Activated T-cell treated with anti-CD3 and anti-CD28 coated beads for 24 hours (primary cell): ENCODE data around the gene PPM1D.
"Not testable (repeated sequence)": the region's sequence is repeated elsewhere in the genome, so short reads cannot be mapped to it uniquely, and the experiment has no call there.

Experiments used
- DNase-seq: peaks from one replicate; pipeline ENCODE4 v3.0.0-alpha.2; 2020; ENCODE audit warnings: low read depth

PPM1D gene

DNA sequence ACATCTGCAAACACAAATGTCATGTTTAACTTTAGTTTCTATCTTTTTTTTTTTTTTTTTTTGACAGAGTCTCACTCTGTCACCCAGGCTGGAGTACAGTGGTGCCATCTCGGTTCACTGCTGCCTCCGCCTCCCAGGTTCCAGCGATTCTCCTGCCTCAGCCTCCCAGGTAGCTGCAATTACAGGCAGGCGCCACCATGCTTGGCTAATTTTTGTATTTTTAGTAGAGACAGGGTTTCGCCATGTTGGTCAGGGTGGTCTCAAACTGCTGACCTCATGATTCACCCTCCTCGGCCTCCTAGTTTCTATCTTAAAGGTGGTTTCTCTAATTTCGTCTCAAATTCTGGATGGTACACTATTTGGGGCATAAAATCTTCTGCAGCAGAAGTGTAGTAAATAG, 5.8 kb upstream of the PPM1D start:
- DNase-seq, result not testable (repeated sequence)

DNA sequence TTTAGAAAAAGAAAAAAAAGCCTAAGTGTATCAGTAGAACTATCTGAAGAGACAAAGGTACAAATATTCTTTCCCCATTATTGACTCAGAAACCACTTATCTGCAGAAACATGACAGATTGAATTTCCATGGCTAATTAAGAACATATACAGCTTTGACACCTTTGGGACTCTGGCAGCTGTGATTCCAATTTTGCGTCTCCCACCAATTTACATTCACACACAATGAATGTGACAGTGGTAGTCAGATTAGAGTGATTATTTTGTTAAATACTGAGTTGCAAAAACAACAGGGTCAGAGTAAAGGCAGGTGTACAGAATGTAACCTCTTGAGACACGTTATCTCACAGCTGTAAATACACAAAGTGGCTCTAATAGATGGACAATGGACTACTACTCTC, 5.3 kb upstream of the PPM1D start:
- DNase-seq, result no peak

DNA sequence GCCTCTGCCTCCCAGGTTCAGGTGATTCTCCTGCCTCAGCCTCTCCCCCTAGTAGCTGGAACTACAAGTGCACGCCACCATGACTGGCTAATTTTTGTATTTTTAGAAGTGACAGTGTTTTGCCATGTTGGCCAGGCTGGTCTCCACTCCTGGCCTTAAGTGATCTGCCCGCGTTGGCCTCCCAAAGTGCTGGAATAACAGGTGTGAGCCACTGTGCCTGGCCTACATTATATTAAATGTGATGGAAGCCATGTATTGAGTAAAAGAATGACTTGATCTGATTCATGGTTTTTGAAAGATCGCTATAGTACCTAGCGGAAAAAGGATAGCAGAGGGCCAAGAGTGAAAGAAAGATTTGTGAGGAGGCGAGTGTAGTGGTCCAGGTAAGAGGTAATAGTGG, 2.7 kb upstream of the PPM1D start:
- DNase-seq, result no peak

DNA sequence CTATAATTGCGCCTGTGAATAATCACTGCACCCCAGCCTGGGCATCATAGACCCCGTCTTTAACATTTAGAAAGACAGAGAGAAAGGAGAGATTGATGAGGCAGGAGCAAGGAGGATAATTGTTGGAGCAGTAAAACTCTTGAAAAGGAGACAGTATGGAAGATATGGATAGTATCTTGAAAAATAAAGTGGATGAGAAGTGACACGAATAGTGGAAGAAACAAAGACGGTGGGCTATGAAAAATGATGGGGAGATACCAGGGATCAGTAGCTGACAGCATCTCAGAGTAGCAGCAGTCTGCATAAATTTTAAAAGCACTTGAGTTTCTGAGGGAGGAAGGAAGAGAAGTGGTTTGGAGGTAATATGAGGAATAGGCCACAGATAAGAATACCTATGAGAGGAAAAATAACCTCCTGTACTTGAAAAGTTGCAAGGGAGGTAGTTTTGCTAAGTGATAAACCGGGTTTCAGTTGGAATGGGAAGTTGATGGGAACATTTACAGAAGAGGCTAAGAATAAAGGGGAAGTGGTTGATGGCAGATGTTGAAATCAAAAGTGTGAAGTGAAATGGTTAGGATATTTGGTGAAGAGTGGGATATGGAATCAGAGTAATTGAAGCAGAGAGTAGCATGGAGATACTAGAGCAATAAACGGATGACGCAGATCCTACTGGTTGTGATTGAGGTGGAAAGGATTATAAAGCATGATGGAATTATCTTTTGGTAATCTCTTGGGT, 1.8 kb upstream of the PPM1D start:
- no peak for DNase-seq

DNA sequence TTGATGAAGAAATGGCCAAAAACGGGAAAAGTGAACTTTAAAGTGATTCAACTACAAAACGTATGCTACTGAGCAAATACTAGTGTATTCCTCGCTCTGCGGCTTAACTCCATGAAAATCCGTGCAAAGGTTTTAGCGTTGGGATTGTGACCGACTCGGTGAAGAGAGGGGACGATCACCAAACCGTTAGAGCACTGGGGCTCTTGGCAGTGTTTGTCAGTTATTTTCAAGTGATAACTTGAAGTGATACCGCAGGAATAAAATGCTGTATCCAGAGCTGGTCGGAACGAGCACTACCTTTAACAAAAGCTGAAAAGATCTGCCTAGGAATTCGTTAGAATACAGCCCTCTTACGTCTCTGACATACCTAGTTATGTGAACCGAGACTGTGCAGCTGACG, 773 bp upstream of the PPM1D start:
- DNase-seq, result no peak

DNA sequence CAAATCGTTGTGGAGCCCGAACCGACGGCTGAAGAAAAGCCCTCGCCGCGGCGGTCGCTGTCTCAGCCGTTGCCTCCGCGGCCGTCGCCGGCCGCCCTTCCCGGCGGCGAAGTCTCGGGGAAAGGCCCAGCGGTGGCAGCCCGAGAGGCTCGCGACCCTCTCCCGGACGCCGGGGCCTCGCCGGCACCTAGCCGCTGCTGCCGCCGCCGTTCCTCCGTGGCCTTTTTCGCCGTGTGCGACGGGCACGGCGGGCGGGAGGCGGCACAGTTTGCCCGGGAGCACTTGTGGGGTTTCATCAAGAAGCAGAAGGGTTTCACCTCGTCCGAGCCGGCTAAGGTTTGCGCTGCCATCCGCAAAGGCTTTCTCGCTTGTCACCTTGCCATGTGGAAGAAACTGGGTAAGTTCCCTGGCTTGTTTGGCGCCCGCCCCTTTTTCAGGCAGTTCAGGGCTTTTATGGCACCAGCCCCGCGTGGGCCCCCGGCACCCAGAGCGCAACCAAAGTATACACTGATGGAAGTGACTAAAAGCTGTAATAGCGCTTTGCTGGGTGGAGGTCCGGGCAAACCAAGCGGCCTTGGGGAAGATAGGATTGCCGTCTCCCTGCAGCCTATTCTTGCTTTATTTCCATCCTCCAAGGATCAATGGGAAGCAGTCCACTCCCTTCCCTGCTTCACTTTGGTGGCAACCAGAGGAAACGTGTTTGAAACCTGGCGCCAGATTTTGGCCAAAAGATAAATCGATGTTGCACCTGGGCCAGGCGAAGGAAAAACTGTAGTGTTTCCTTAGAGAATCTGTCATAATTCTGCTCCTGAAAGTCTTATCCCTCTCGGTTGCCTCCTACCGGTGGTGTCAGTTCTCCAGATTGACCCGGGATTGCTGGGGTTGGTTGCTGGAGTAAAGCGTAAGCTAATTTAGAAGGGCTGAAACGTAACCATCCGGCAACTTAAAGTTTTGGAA, 775 bp downstream of the PPM1D start:
- DNase-seq, result peak; percentile 53

DNA sequence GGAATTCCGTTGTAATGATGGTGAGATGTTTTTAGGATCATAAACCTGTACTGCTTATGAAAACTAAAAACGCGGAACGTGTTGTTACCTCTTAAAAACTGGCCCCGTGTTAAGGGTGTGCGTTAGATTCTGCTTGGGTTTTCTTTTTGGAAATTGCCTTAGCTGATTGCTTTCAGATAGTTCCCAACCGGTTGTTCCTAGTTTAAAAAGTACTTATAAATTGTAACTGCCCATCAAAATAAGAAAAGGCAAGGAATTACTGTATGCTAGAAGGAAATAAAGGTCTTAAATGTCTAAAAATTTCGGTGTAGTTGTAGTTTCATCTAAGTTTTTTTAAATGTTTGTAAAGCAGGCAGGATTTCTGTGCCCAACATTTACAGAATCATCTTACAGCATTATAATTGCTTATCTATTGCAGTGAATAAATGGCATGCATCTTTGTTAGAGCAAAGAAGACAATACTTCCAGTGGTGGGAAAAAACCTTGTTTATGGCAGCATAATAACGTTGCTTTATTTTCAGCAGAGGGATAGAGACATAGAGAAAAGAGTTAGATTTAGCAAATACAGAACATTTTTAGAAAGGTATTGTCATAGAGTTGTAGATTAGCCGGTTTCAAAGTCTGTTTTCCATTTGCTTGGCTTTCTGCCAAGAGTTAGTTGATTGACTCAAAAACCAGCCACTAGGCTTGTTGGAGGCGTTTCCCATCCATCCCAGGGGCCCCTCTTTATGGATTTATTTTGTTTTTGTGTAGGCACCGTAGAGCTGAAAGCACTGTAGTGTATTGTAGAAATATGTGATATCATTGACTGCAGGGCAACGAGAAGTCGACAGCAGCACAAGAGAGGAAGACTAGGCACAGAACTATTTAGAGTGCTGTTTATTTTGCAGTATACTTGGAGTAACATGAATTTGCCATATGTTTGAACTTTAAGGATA, 1.7 kb downstream of the PPM1D start:
- peak; percentile 29 for DNase-seq

DNA sequence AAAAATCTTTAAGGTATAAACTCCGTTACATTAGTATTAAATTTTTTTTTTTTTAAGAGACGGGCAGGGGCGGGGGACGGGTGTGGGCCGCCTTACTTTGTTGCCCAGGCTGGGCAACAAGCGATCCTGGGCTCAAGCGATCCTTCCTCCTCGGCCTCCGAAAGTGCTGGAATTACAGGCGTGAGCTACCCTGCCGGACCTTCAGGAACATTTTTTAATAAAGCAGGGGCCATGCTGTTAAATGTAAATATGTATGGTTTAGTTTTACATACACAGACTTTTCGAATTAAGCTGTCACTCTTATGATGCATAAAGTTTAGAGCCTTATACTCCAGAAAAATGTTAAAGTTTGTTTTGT, 2.4 kb downstream of the PPM1D start:
- DNase-seq, result no peak

DNA sequence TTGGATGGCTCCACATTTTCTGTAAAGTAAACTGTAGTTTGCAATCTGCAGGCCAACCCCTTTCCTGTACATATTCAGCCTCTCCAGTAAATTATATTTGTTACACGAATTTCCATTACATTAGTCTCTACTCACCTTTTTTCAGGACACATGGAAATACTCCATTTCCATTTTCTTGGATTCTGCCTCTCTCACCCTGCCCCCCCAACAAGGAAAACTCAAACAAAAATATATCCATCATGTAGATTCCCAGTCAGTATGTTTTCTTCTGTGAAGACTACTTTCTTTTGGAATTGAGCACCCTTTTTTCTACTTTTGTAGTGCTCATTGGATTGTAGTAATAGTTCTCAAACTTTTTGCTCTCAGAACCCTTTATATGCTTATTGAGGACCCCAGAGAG, 2.9 kb downstream of the PPM1D start:
- DNase-seq, result no peak

DNA sequence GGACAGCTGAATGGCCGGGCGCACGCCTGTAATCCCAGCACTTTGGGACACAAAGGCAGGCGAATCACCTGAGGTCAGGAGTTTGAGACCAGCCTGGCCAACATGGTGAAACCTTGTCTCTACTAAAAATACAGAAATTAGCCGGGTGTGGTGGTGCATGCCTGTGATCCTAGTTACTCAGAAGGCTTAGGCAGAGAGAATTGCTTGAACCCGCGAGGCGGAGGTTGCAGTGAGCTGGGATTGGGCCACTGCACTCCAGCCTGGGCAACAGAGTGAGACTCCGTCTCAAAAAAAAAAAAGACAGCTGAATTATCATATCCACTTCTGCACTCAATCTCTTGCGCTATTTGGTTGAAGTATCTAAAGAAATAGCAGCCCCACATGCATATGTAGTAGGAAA, 3.5 kb downstream of the PPM1D start:
- not testable (repeated sequence) for DNase-seq

DNA sequence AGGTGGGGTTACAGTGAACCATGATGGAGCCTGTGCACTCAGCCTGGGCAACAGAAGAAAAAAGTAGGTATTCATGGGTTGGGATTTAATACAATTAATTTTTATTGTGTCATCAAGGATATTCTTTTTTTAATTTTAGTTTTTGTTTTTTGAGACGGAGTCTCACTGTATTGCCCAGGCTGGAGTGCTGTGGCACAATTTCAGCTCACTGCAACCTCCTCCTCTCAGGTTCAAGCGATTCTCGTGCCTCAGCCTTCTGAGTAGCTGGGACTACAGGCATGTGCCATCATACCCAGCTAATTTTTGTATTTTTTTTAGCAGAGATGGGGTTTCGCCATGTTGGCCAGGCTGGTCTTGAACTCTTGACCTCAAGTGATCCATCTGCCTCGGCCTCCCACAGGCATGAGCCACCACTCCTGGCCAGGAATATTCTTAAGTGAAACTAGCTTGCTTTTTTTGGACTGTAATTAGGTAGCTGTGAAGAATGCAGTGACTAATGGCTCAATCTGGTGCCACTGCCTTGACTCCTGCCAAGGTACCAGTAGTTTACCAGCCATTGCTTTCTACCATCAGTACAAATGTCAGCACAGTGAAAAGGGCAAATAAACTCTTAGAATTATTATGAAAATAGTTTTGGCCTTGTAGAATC, 4.8 kb downstream of the PPM1D start:
- no peak for DNase-seq

DNA sequence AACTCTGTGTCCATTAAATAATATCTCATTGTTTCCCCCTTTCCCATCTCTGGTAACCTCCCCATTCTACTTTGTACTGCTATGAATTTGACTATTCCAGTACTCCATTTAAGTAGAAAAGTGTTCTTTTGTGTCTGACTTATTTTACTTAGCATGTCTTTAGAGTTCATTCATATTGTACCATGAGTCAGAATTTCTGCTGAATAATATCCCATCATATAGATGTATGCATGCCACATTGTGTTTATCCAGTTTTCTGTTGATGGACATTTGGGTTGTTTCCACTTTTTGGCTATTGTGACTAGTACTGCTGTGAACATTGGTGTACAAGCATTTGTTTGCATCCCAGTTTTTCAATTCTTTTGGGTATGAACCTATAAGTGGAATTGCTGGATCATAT, 6.0 kb downstream of the PPM1D start:
- DNase-seq, result no peak

DNA sequence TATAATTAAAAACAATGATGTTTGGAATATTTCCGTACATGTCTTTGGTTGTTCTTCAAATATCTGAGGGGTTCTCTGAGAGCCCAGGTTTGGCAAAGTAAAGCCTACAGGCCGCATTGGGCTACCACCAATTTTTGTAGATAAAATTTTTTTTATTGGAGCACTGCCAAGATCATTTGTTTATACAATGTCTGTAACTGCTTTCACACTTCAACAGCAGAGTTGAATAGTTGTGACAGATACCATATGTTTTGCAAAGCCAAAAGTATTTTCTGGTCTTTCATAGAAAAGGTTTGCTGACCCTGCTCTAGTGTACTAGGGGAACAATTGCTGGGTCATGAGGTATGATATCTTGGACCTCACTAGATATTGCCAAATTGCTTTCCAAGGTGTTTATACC, 10.5 kb downstream of the PPM1D start:
- DNase-seq, result no peak

DNA sequence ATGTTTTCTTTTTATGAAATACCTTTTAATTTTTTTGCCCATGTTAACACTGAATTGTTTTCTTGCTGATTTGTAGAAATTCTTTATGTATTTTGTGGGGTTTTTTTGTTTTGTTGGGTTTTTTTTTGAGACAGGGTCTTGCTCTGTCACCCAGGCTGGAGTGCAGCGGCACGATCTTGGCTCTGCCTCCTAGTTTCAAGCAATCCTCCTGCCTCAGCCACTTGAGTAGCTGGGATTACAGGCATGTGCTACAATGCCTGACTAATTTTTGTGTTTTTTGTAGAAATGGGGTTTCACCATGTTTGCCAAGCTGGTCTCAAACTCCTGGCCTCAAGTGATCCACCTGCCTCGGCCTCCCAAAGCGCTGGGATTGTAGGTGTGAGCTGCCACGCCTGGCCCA, 11.3 kb downstream of the PPM1D start:
- not testable (repeated sequence) for DNase-seq

DNA sequence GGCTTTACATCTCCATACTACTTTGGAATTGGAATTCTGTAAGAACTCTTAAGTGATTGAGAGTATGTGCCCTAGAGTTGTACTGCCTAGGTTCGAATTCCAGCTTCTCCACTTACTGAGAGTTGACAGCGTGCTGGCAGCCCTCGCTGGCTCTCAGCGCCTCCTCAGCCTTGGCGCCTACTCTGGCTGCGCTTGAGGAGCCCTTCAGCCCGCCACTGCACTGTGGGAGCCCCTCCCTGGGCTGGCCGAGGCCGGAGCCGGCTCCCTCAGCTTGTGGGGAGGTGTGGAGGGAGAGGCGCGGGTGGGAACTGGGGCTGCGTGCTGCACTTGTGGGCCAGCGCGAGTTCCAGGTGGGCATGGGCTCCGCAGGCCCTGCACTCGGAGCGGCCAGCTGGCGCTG, 13.3 kb downstream of the PPM1D start:
- DNase-seq, result no peak

DNA sequence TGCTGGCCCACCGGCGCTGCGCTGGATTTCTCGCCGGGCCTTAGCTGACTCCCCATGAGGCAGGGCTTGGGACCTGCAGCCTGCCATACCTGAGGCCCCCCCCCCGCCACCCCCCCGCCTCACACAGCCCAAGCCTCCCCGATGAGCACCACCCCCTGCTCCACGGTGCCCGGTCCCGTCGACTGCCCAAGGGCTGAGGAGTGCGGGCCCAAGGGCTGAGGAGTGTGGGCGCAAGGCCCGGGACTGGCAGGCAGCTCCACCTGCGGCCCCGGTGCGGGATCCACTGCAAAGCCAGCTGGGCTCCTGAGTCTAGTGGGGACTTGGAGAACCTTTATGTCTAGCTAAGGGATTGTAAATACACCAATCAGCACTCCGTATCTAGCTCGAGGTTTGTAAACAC, 13.8 kb downstream of the PPM1D start:
- DNase-seq, result not testable (repeated sequence)

DNA sequence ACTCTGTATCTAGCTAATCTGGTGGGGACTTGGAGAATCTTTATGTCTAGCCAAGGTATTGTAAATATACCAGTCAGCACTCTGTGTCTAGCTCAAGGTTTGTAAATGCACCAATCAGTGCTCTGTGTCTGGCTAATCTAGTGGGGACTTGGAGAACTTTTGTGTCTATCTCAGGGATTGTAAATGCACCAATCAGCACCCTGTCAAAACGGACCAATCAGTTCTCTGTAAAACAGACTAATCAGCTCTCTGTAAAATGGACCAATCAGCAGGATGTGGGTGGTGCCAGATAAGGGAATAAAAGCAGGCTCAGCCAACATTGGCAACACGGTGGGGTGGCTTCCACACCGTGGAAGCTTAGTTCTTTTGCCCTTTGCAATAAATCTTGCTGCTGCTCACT, 14.3 kb downstream of the PPM1D start:
- DNase-seq, result not testable (repeated sequence)

DNA sequence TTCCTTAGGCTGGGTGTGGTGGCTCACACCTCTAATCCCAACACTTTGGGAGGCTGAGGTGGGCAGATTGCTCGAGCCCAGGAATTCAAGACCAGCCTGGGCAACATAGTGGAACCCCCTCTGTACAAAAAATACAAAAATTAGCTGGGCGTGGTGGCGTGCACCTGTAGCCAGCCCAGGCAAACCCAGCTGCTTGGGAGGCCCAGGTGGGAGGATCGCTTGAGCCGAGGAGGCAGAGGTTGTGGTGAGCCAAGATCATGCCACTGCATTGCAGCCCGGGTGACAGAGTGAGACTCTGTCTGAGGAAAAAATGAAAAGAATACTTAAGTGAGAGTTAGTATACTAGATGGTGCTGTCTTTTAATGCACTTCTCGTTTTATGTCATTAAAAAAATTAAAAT, 15.1 kb downstream of the PPM1D start:
- no peak for DNase-seq

DNA sequence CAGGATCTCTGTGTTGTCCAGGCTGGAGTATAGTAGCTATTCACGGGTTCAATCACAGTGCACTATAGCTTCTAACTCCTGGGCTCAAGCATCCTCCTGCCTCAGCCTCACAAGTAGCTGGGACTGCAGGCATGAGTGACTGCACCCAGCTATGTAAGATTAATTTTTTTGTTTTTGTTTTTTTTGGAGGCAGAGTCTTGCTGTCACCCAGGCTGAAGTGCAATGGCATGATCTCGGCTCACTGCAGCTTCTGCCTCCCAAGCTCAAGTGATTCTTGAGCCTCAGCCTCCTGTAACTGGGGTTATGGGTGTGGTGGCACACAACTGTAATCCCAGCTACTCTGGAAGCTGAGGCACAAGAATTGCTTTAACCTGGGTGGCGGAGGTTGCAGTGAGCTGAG, 15.8 kb downstream of the PPM1D start:
- DNase-seq, result no peak

DNA sequence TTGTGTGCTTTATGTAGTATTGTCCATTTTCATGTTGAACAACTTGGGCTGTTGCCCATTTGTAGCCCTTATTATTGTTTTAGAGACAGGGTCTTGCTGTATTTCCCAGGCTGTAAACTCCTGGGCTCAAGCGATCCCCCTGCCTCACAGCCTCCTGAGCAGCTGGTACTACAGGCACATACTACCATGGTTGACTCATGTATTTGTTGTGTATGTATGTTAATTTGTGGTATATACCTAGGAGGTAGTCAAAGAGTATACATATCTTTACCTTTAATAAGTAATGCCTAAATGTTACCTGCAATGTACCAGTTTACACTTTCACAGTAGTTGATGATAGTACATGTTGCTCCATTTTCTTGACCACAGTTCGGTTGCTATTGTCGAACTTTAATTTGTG, 18.1 kb downstream of the PPM1D start:
- no peak for DNase-seq

DNA sequence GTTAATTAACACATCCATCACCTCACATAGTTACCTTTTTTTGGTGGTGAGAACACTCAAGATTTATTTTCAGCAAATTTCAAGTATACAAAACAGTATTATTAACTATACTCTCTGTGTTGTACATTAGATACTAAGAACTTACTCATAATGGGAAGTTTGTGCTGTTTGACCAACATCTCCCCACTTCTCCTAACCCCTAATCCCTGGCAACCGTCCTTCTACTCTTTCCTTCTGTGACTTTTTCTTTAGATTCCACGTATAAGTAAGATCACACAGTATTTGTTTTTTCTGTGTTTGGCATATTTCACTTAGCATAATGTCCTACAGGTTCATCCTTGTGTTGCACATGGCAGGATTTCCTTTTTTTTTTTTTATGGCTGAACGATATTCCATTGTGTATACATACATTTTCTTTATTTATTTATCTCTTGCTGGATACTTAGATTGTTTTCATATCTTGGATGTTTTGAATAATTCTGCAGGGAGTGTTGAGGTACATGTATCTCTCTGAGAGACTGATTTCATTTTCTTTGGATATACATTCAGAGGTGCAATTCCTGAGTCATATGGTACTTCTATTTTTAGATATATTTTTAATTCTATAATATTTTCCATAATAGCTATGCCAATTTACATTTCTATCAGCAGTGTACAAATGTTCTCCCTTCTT, 19.0 kb downstream of the PPM1D start:
- no peak for DNase-seq
